Trophoblast cell (in vitro differentiated cells and primary cell): ENCODE measurements around the gene RBM20.

Source experiments
- DNase-seq, 2 donors: peaks; one replicate each; pipeline ENCODE4 v3.0.0-alpha.2; 2016
- H2AFZ ChIP-seq: 2 replicates; pipeline ENCODE4 v1.6.1; 2013; ENCODE audit warnings: low read length, moderate library complexity, mild to moderate bottlenecking; ENCODE audit not compliant: insufficient read depth, poor library complexity
- H2AK5ac ChIP-seq: 2 replicates; pipeline ENCODE4 v1.6.1; 2013; ENCODE audit warnings: mild to moderate bottlenecking, low read length
- H2BK120ac ChIP-seq: 2 replicates; pipeline ENCODE4 v1.6.1; 2013; ENCODE audit warnings: low read length, mild to moderate bottlenecking, moderate library complexity; ENCODE audit not compliant: insufficient read depth, poor library complexity
- H2BK12ac ChIP-seq: 2 replicates; pipeline ENCODE4 v1.6.1; 2013; ENCODE audit warnings: mild to moderate bottlenecking, low read length, moderate library complexity
- H2BK5ac ChIP-seq: 2 replicates; pipeline ENCODE4 v1.6.1; 2013; ENCODE audit warnings: low read length, low read depth, moderate library complexity, mild to moderate bottlenecking; ENCODE audit not compliant: poor library complexity
- H3K14ac ChIP-seq: 2 replicates; pipeline ENCODE4 v1.6.1; 2013; ENCODE audit warnings: mild to moderate bottlenecking, low read length
- H3K18ac ChIP-seq: 2 replicates; pipeline ENCODE4 v1.6.1; 2013; ENCODE audit warnings: mild to moderate bottlenecking, low read length
- H3K23ac ChIP-seq: 2 replicates; pipeline ENCODE4 v1.6.1; 2013; ENCODE audit warnings: low read length
- H3K27ac ChIP-seq: 2 replicates; pipeline ENCODE4 v1.5.1; 2013; ENCODE audit warnings: low read depth, mild to moderate bottlenecking, inconsistent platforms, low read length, moderate library complexity
- H3K27me3 ChIP-seq: 2 replicates; pipeline ENCODE4 v1.6.1; 2013; ENCODE audit warnings: inconsistent platforms, mild to moderate bottlenecking, low read length, moderate library complexity; ENCODE audit not compliant: insufficient read depth
- H3K36me3 ChIP-seq, 2 experiments: 1 replicate in 1 of 2; 2 replicates in 1 of 2; pipeline ENCODE4 v1.6.1; 2013; ENCODE audit warnings: low read length in 2 of 2, mild to moderate bottlenecking in 2 of 2, moderate library complexity in 1 of 2; ENCODE audit not compliant: insufficient read depth in 2 of 2, control insufficient read depth in 1 of 2
- H3K4ac ChIP-seq: 2 replicates; pipeline ENCODE4 v1.6.1; 2013; ENCODE audit warnings: low read depth, mild to moderate bottlenecking, low read length, moderate library complexity
- H3K4me1 ChIP-seq, 2 experiments: 1 replicate in 1 of 2; 2 replicates in 1 of 2; pipeline ENCODE4 v1.6.1; 2013; ENCODE audit warnings: low read length in 2 of 2, mild to moderate bottlenecking in 2 of 2, moderate library complexity in 1 of 2; ENCODE audit not compliant: insufficient read depth in 2 of 2, control insufficient read depth in 1 of 2
- H3K4me2 ChIP-seq: 2 replicates; pipeline ENCODE4 v1.6.1; 2013; ENCODE audit warnings: inconsistent platforms, mild to moderate bottlenecking, low read length, moderate library complexity
- H3K4me3 ChIP-seq: 2 replicates; pipeline ENCODE4 v1.5.1; 2013; ENCODE audit warnings: mild to moderate bottlenecking, low read depth, low read length, inconsistent platforms
- H3K79me1 ChIP-seq: one replicate; pipeline ENCODE4 v1.6.1; 2013; ENCODE audit warnings: low read length
- H3K79me2 ChIP-seq: 2 replicates; pipeline ENCODE4 v1.6.1; 2013; ENCODE audit warnings: low read length, mild to moderate bottlenecking; ENCODE audit not compliant: control insufficient read depth, insufficient read depth, poor library complexity
- H3K9ac ChIP-seq: 2 replicates; pipeline ENCODE4 v1.6.1; 2013; ENCODE audit warnings: mild to moderate bottlenecking, low read length
- H3K9me3 ChIP-seq: 2 replicates; pipeline ENCODE4 v1.6.1; 2013; ENCODE audit warnings: low read depth, mild to moderate bottlenecking, control low read depth, inconsistent platforms, low read length; ENCODE audit not compliant: insufficient read depth
- H4K12ac ChIP-seq: 2 replicates; pipeline ENCODE4 v1.6.1; 2013; ENCODE audit warnings: low read depth, mild to moderate bottlenecking, low read length, moderate library complexity
- H4K8ac ChIP-seq: 2 replicates; pipeline ENCODE4 v1.6.1; 2013; ENCODE audit warnings: low read depth, mild to moderate bottlenecking, low read length, moderate library complexity
- H4K91ac ChIP-seq: one replicate; pipeline ENCODE4 v1.6.1; 2013; ENCODE audit warnings: low read depth, mild to moderate bottlenecking, low read length, moderate library complexity
- WGBS: extraction: QIAGEN DNeasy Blood & Tissue Kit; methylation state at CpG from one replicate; pipeline ENCODE4 v1.1.7; 2013; ENCODE audit warnings: missing lambda C conversion rate; ENCODE audit not compliant: insufficient read length, insufficient coverage; ENCODE audit errors: extremely low coverage; 5-methylcytosine and 5-hydroxymethylcytosine counted together

RBM20 gene

DNA sequence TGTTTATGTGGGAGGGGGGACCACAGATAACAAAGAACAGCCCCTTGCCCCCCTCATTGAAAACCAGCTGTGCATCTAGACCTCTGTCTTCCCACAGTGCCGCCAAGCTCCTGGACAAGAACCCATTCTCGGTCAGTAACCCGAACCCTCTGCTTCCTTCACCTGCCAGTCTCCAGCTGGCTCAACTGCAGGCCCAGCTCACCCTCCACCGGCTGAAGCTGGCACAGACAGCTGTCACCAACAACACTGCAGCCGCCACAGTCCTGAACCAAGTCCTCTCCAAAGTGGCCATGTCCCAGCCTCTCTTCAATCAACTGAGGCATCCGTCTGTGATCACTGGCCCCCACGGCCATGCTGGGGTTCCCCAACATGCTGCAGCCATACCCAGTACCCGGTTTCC lies 136.6 kb downstream of the RBM20 start:
- H3K23ac ChIP-seq, result no peak overlapping the region
- H3K4ac ChIP-seq, result no peak overlapping the region
- no peak for DNase-seq
- H3K9me3 ChIP-seq, result no peaks in the 10 kb centered on the region
- H2BK120ac ChIP-seq, result no peak overlapping the region
- no peak overlapping the region for H2BK5ac ChIP-seq
- H3K27ac ChIP-seq, result no peak overlapping the region
- no peak overlapping the region for H4K8ac ChIP-seq
- H3K14ac ChIP-seq, result no peak overlapping the region
- H4K12ac ChIP-seq, result no peak overlapping the region
- no peak overlapping the region for H2AK5ac ChIP-seq
- H2AFZ ChIP-seq, result no peak overlapping the region
- H3K79me1 ChIP-seq, result no peaks in the 10 kb centered on the region
- no peak overlapping the region for H3K18ac ChIP-seq
- no peak overlapping the region for H3K4me2 ChIP-seq
- no peak overlapping the region for H3K4me3 ChIP-seq
- no peaks in the 10 kb centered on the region for H3K36me3 ChIP-seq
- peaks cover 0 to 4% of the 10 kb centered on the region in 2 experiments for H3K4me1 ChIP-seq
- no peaks in the 10 kb centered on the region for H3K27me3 ChIP-seq
- H2BK12ac ChIP-seq, result no peak overlapping the region
- no CpG with 5 or more reads among the region's 8 CpGs for WGBS
- H3K9ac ChIP-seq, result no peak overlapping the region
- no peaks in the 10 kb centered on the region for H3K79me2 ChIP-seq
- H4K91ac ChIP-seq, result no peak overlapping the region

DNA sequence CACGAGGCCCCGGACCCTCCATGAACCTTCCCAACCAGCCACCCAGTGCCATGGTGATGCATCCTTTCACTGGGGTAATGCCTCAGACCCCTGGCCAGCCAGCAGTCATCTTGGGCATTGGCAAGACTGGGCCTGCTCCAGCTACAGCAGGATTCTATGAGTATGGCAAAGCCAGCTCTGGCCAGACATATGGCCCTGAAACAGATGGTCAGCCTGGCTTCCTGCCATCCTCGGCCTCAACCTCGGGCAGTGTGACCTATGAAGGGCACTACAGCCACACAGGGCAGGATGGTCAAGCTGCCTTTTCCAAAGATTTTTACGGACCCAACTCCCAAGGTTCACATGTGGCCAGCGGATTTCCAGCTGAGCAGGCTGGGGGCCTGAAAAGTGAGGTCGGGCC lies 137.0 kb downstream of the RBM20 start:
- no peaks in the 10 kb centered on the region for H3K79me2 ChIP-seq
- no peak overlapping the region for H4K12ac ChIP-seq
- peaks cover 4% of the 10 kb centered on the region for H3K79me1 ChIP-seq
- no peak overlapping the region for H4K91ac ChIP-seq
- no peak for DNase-seq
- H3K9me3 ChIP-seq, result no peaks in the 10 kb centered on the region
- no peak overlapping the region for H3K14ac ChIP-seq
- peaks cover 3 to 7% of the 10 kb centered on the region in 2 experiments for H3K4me1 ChIP-seq
- H3K18ac ChIP-seq, result no peak overlapping the region
- H4K8ac ChIP-seq, result no peak overlapping the region
- H2AFZ ChIP-seq, result no peak overlapping the region
- no peak overlapping the region for H2BK12ac ChIP-seq
- H2BK5ac ChIP-seq, result no peak overlapping the region
- no peak overlapping the region for H3K4me2 ChIP-seq
- no peak overlapping the region for H3K27ac ChIP-seq
- no peak overlapping the region for H3K23ac ChIP-seq
- peak overlapping the region; percentile 17 for H2AK5ac ChIP-seq
- no peaks in the 10 kb centered on the region for H3K36me3 ChIP-seq
- H2BK120ac ChIP-seq, result no peak overlapping the region
- no peaks in the 10 kb centered on the region for H3K27me3 ChIP-seq
- no peak overlapping the region for H3K4me3 ChIP-seq
- no peak overlapping the region for H3K9ac ChIP-seq
- no CpG with 5 or more reads among the region's 7 CpGs for WGBS
- no peak overlapping the region for H3K4ac ChIP-seq

DNA sequence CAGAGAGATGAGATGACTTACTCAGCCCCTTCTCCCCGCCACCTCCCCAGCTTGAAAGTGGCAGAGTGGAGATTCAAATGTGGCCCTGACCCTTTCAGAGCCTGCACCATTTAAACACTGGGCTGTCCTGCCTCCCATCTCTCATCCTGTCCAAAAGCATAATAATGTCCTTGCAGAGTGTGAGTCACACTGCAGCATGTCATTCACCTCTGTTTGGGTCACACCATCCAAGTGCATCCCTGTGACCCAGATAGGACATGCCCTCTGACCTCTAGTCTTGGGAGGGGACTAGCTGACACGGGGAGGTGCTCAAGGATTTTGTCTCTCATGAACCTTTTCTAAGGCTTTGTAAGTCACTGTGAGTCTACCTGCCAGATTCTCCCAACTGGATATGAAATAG lies 138.5 kb downstream of the RBM20 start:
- Histone ChIP-seq H4K8ac (no peak overlapping the region), H4K12ac (no peak overlapping the region), H3K36me3 (no peaks in the 10 kb centered on the region), H3K4me3 (no peak overlapping the region), H2AK5ac (no peak overlapping the region), H2BK120ac (no peak overlapping the region), H3K79me2 (peaks cover 1% of the 10 kb centered on the region), H3K79me1 (peaks cover 10% of the 10 kb centered on the region), H3K9me3 (no peaks in the 10 kb centered on the region), H2BK12ac (no peak overlapping the region), H3K4me1 (peaks cover 7 to 13% of the 10 kb centered on the region in 2 experiments), H4K91ac (no peak overlapping the region), H3K4ac (no peak overlapping the region), H3K4me2 (no peak overlapping the region), H3K9ac (no peak overlapping the region), H3K27me3 (no peaks in the 10 kb centered on the region), H3K23ac (no peak overlapping the region), H3K18ac (no peak overlapping the region), H3K14ac (no peak overlapping the region), H2BK5ac (no peak overlapping the region), H3K27ac (no peak overlapping the region), H2AFZ (no peak overlapping the region)
- DNase-seq, result no peak
- no CpG with 5 or more reads among the region's 2 CpGs for WGBS

DNA sequence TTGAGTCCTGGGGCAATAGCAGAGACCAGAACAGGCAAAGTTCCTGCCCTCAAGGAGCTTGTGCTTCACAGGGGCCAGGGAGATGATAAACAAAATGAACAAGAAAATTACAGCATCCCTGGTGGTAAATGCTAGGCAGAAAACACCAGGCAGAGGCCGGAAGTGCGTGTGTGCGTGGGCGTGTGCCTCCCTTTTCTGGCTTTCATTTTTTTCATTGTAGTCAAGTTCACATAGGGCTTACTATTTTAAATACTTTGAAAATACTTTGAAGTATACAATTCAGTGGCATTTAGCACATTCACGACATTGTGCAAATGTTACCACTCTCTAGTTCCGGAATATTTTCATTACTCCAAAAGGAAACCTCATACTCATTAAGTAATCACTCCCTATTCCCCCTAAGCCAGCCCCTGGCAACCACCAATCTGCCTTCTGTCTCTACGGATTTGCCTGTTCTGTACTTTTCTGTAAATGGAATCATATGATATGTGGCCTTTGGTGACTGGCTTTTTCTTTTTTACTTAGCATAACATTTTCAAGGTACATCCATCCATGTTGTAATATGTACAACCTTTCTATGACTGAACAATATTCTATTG lies 139.5 kb downstream of the RBM20 start:
- Histone ChIP-seq H2BK5ac (no peak overlapping the region), H3K23ac (no peak overlapping the region), H3K27ac (no peak overlapping the region), H3K4me3 (no peak overlapping the region), H3K18ac (no peak overlapping the region), H2AK5ac (no peak overlapping the region), H3K14ac (no peak overlapping the region), H3K4ac (no peak overlapping the region), H2BK12ac (no peak overlapping the region), H3K79me1 (peaks cover 13% of the 10 kb centered on the region), H4K91ac (no peak overlapping the region), H2AFZ (no peak overlapping the region), H3K4me1 (peaks cover 12 to 19% of the 10 kb centered on the region in 2 experiments), H3K27me3 (no peaks in the 10 kb centered on the region), H3K79me2 (peaks cover 1% of the 10 kb centered on the region), H4K12ac (no peak overlapping the region), H4K8ac (no peak overlapping the region), H2BK120ac (no peak overlapping the region), H3K9ac (no peak overlapping the region), H3K36me3 (no peaks in the 10 kb centered on the region), H3K9me3 (no peaks in the 10 kb centered on the region), H3K4me2 (no peak overlapping the region)
- peak in 1 of 2 donors; percentile 48 for DNase-seq
- no CpG with 5 or more reads among the region's 7 CpGs for WGBS
